ENCODE results near the gene HTRA3.

HTRA3 gene

GRCh38 chr4:8248091-8248490 is 21.5 kb upstream of the HTRA3 start:
- Mint-ChIP-seq H3K36me3 (ENCODE audit: low read depth) (no peaks in the 10 kb centered on the region), H3K27ac (no peak overlapping the region), H3K27me3 (ENCODE audit: low read depth) (peaks cover 8% of the 10 kb centered on the region), H3K4me3 (no peak overlapping the region), H3K9me3 (no peaks in the 10 kb centered on the region), H3K4me1 (peaks cover 18% of the 10 kb centered on the region)
- TF ChIP-seq CTCF (IDR thresholded peaks at IDR 0.05; ENCODE audit: unreplicated experiment in 3 of 3), result no peak

GRCh38 chr4:8250227-8250626 is 19.3 kb upstream of the HTRA3 start:
- no peak overlapping the region for H3K4me3 Mint-ChIP-seq
- no peak for TF ChIP-seq CTCF (IDR thresholded peaks at IDR 0.05; ENCODE audit: unreplicated experiment in 3 of 3)
- no peaks in the 10 kb centered on the region for H3K36me3 Mint-ChIP-seq (ENCODE audit: low read depth)
- no peaks in the 10 kb centered on the region for H3K9me3 Mint-ChIP-seq
- no peak overlapping the region for H3K27ac Mint-ChIP-seq
- peaks cover 12% of the 10 kb centered on the region for H3K27me3 Mint-ChIP-seq (ENCODE audit: low read depth)
- H3K4me1 Mint-ChIP-seq, result peaks cover 13% of the 10 kb centered on the region

GRCh38 chr4:8250637-8251036 is 18.9 kb upstream of the HTRA3 start:
- Mint-ChIP-seq H3K4me1 (peaks cover 10% of the 10 kb centered on the region), H3K27me3 (ENCODE audit: low read depth) (peaks cover 12% of the 10 kb centered on the region), H3K36me3 (ENCODE audit: low read depth) (no peaks in the 10 kb centered on the region), H3K9me3 (no peaks in the 10 kb centered on the region), H3K27ac (no peak overlapping the region), H3K4me3 (no peak overlapping the region)
- no peak for TF ChIP-seq CTCF (IDR thresholded peaks at IDR 0.05; ENCODE audit: unreplicated experiment in 3 of 3)

- Mint-ChIP-seq H3K27me3 (ENCODE audit: low read depth) (peaks cover 12% of the 10 kb centered on the region), H3K9me3 (no peaks in the 10 kb centered on the region), H3K27ac (no peak overlapping the region), H3K4me3 (no peak overlapping the region), H3K36me3 (ENCODE audit: low read depth) (no peaks in the 10 kb centered on the region), H3K4me1 (peaks cover 10% of the 10 kb centered on the region)
- no peak for TF ChIP-seq CTCF (IDR thresholded peaks at IDR 0.05; ENCODE audit: unreplicated experiment in 3 of 3)
Observed at GRCh38 chr4:8251110-8251883, 18.3 kb upstream of the HTRA3 start.

GRCh38 chr4:8252301-8253173 is 17.0 kb upstream of the HTRA3 start:
- no peak overlapping the region for H3K4me3 Mint-ChIP-seq
- H3K4me1 Mint-ChIP-seq, result peaks cover 11% of the 10 kb centered on the region
- no peak for TF ChIP-seq CTCF (IDR thresholded peaks at IDR 0.05; ENCODE audit: unreplicated experiment in 3 of 3)
- peaks cover 12% of the 10 kb centered on the region for H3K27me3 Mint-ChIP-seq (ENCODE audit: low read depth)
- no peak overlapping the region for H3K27ac Mint-ChIP-seq
- no peaks in the 10 kb centered on the region for H3K9me3 Mint-ChIP-seq
- H3K36me3 Mint-ChIP-seq (ENCODE audit: low read depth), result no peaks in the 10 kb centered on the region

Data from nephron (organoid).